HG03521 (cell line): Measurements from ENCODE around the gene MYL2.

Experiments used
- ATAC-seq: cut with Tn5 transposase; IDR thresholded peaks from one replicate; pipeline ENCODE4 v1.9.1; 2021; ENCODE audit warnings: mild to moderate bottlenecking, moderate library complexity; ENCODE audit not compliant: unreplicated experiment

MYL2 gene

GRCh38 chr12:110901401-110901800 is 19.0 kb downstream of the MYL2 start:
- ATAC-seq: no peak

GRCh38 chr12:110896559-110896958 is 23.8 kb downstream of the MYL2 start:
- ATAC-seq: no peak

- ATAC-seq: no peak
Measured at GRCh38 chr12:110893956-110894355, 26.4 kb downstream of the MYL2 start.

GRCh38 chr12:110889361-110889760 is 31.0 kb downstream of the MYL2 start:
- ATAC-seq: no peak

- ATAC-seq: no peak
Measured at GRCh38 chr12:110888256-110888991, 32.0 kb downstream of the MYL2 start.

- no peak for ATAC-seq
Measured at GRCh38 chr12:110885152-110885840, 35.1 kb downstream of the MYL2 start.

GRCh38 chr12:110883251-110883650 is 37.1 kb downstream of the MYL2 start:
- ATAC-seq: no peak

- ATAC-seq: no peak
Measured at GRCh38 chr12:110880651-110881050, 39.7 kb downstream of the MYL2 start.

- no peak for ATAC-seq
Measured at GRCh38 chr12:110874781-110875180, 45.6 kb downstream of the MYL2 start.

- no peak for ATAC-seq
Measured at GRCh38 chr12:110874351-110874750, 46.0 kb downstream of the MYL2 start.

GRCh38 chr12:110872100-110872499 is 48.3 kb downstream of the MYL2 start:
- no peak for ATAC-seq

- no peak for ATAC-seq
Measured at GRCh38 chr12:110869803-110870202, 50.6 kb downstream of the MYL2 start.

- no peak for ATAC-seq
Measured at GRCh38 chr12:110869026-110869425, 51.4 kb downstream of the MYL2 start.

GRCh38 chr12:110865521-110865920 is 54.9 kb downstream of the MYL2 start:
- no peak for ATAC-seq

- no peak for ATAC-seq
Measured at GRCh38 chr12:110863161-110863560, 57.2 kb downstream of the MYL2 start.

- ATAC-seq: no peak
Measured at GRCh38 chr12:110862329-110862728, 58.0 kb downstream of the MYL2 start.

- ATAC-seq: no peak
Measured at GRCh38 chr12:110861729-110862128, 58.6 kb downstream of the MYL2 start.
